Measurements from ENCODE around the gene ASIC2.
A peak's percentile ranks its signal among the peaks of the same experiment; 100 is the strongest.

The ASIC2 gene

GRCh38 chr17:33243732-33244131, 49.4 kb downstream of the ASIC2 start:
- DNase-seq (ENCODE audit: low read depth in 3 of 3): no peak

- DNase-seq (ENCODE audit: low read depth in 3 of 3): no peak
Observed at GRCh38 chr17:33242375-33243124, 50.5 kb downstream of the ASIC2 start.

- DNase-seq (ENCODE audit: low read depth in 3 of 3): no peak
Observed at GRCh38 chr17:33241390-33241789, 51.7 kb downstream of the ASIC2 start.

- DNase-seq (ENCODE audit: low read depth in 3 of 3): no peak
Observed at GRCh38 chr17:33240362-33240761, 52.7 kb downstream of the ASIC2 start.

- DNase-seq (ENCODE audit: low read depth in 3 of 3): no peak
Observed at GRCh38 chr17:33239702-33240101, 53.4 kb downstream of the ASIC2 start.

- peak in 1 of 3 donors; percentile 4 for DNase-seq (ENCODE audit: low read depth in 3 of 3)
Observed at GRCh38 chr17:33234930-33235685, 58.0 kb downstream of the ASIC2 start.

- DNase-seq (ENCODE audit: low read depth in 3 of 3): no peak
Observed at GRCh38 chr17:33234233-33234632, 58.9 kb downstream of the ASIC2 start.

GRCh38 chr17:33233811-33234177, 59.3 kb downstream of the ASIC2 start:
- DNase-seq (ENCODE audit: low read depth in 3 of 3): no peak

- DNase-seq (ENCODE audit: low read depth in 3 of 3): no peak
Observed at GRCh38 chr17:33229499-33229898, 63.6 kb downstream of the ASIC2 start.

- DNase-seq (ENCODE audit: low read depth in 3 of 3): no peak
Observed at GRCh38 chr17:33229028-33229427, 64.1 kb downstream of the ASIC2 start.

GRCh38 chr17:33228548-33228947, 64.5 kb downstream of the ASIC2 start:
- DNase-seq (ENCODE audit: low read depth in 3 of 3): no peak

GRCh38 chr17:33227911-33228310, 65.2 kb downstream of the ASIC2 start:
- no peak for DNase-seq (ENCODE audit: low read depth in 3 of 3)

GRCh38 chr17:33225994-33226393, 67.1 kb downstream of the ASIC2 start:
- no peak for DNase-seq (ENCODE audit: low read depth in 3 of 3)

GRCh38 chr17:33225509-33225908, 67.6 kb downstream of the ASIC2 start:
- DNase-seq (ENCODE audit: low read depth in 3 of 3): no peak

GRCh38 chr17:33220036-33220435, 73.1 kb downstream of the ASIC2 start:
- no peak for DNase-seq (ENCODE audit: low read depth in 3 of 3)

GRCh38 chr17:33218698-33219601, 74.1 kb downstream of the ASIC2 start:
- no peak for DNase-seq (ENCODE audit: low read depth in 3 of 3)

GRCh38 chr17:33217891-33218290, 75.2 kb downstream of the ASIC2 start:
- no peak for DNase-seq (ENCODE audit: low read depth in 3 of 3)

- no peak for DNase-seq (ENCODE audit: low read depth in 3 of 3)
Observed at GRCh38 chr17:33214996-33215395, 78.1 kb downstream of the ASIC2 start.

- no peak for DNase-seq (ENCODE audit: low read depth in 3 of 3)
Observed at GRCh38 chr17:33210285-33210684, 82.8 kb downstream of the ASIC2 start.

GRCh38 chr17:33209671-33210070, 83.4 kb downstream of the ASIC2 start:
- DNase-seq (ENCODE audit: low read depth in 3 of 3): no peak

- no peak for DNase-seq (ENCODE audit: low read depth in 3 of 3)
Observed at GRCh38 chr17:33207231-33207630, 85.9 kb downstream of the ASIC2 start.

GRCh38 chr17:33205552-33205951, 87.5 kb downstream of the ASIC2 start:
- no peak for DNase-seq (ENCODE audit: low read depth in 3 of 3)

Measured in stimulated activated CD4-positive, alpha-beta T cell treated with anti-CD3 and anti-CD28 coated beads, TNF-alpha, amount 100 ng/mL, for 48 hours (primary cell).